ENCODE data around the gene GLMP. TPM values are rescaled to one million over a fixed set of nuclear protein-coding genes. Genes with fewer than 3 reads are reported as not detected.

Gene GLMP, protein sequence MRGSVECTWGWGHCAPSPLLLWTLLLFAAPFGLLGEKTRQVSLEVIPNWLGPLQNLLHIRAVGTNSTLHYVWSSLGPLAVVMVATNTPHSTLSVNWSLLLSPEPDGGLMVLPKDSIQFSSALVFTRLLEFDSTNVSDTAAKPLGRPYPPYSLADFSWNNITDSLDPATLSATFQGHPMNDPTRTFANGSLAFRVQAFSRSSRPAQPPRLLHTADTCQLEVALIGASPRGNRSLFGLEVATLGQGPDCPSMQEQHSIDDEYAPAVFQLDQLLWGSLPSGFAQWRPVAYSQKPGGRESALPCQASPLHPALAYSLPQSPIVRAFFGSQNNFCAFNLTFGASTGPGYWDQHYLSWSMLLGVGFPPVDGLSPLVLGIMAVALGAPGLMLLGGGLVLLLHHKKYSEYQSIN
- total RNA-seq: 105 and 123 TPM in 2 replicates

DNA sequence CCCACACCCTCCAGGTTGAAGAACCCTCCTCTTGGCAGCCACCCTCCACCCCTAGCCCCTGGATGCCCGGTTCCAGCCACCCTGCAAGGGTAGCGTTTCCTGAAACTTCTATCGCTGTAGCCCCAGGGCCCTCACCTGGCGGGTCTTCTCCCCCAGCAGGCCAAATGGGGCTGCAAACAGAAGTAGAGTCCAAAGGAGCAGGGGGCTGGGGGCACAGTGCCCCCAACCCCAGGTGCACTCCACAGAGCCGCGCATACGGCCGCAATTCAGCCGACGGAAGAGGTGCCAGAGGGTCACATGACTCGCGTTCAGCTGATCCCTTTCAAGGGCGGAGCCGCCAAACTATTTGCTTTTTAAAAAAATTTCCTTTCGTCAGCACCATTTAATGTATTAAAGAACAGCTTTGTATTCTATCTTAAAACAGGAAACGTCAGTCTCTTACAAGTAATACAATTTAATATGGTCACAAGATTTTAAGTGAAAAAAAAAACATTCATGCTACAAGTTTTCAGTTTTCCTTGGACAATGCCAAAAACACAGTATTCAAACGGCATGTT, at the start of gene GLMP:
GLMP (minus strand) TSS at position 289 of the 557 bp plus-strand sequence; CDS start at position 255, 34 bp downstream.

DNA sequence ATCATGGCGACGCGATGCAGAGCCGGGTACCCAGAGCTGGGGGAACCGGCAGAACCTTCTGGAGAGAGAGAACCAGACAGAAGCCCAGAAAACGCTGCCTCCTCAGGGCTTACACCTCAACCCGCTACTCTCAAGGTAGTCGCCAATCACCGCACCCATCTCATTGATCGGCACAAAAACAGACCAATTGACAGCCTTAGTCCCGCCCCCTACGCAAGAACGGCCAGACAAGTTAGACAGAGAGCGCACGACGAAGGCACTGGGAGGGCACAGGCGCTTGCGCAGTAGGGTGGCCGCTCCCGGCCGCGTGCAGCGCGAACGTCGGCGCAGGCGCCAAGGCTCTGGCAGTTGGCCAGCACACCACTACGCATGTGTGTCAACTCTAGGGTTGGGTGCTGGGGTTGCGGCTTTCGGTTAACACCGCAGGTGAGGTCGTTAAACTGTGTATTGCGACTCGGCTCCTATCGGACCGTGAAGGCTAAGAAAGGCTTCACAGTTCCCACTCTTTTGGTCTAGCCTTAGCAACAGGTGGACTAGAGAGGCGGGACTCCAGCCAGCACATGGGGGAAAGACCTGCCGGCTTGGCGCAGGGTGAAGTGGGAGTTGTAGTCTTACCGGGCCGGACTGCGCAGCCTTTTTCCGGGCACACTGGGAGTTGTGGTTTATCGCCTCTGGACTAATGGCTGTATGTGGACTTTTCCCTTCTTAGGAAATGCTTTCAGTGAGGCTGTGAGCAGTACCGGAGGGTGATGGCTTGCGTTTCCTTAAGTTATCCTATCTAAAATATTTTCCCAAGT, 42.9 kb upstream of the GLMP start, which contains the start of the genes CCT3 and TSACC:
CCT3 (minus strand) TSS at position 113 of the 797 bp plus-strand sequence; CDS start at position 5, 108 bp downstream.
TSACC (plus strand) TSS at position 347 of the 797 bp plus-strand sequence. CDS start 1,232 bp downstream, outside the sequence.

DNA sequence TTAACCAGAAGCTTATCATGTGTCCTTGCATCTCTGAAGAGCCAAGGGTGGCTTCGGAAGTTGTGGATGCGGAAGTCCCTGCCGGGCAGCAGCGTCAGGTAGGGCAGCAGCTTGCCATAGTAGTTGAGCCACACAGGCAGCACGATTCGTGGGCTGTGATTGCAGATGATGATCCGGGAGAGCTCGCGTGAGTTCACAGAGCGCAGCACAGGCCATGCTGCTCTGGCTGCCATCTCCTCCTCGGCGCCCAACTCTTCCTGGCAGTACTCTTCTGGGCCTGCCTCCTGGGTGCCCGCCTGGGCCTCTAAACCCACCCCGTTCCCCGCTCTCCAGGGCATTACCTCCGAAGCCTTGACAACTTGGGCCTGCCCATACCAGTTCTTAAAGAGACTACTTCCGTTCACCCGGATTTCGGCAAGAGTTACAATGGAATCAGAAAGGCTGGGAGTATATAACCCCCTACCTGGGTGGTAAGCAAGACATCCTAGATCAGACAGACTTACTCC, 3.4 kb upstream of the GLMP start, which contains the start of gene VHLL:
VHLL (minus strand) TSS at position 456 of the 506 bp plus-strand sequence; CDS start at position 338, 118 bp downstream.

DNA sequence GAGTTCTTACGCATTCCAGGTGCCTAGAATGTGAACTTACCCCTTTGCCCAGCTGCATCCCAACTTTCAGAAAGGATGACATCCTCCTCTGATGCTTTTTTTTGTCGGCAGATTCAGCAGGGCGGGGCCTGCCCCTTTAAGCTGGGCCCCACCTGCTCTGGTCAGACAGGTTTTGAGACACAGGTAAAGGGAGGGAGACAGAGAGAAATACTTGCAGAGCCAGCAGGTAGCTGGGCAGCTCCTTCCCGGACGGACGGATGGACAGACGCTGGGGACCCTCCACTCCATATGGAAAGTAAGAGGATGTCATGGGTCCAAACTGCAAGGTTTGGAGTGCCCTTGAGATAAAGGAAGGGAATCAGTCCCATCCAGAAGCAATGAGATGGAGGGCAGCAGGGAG, 11.4 kb downstream of the GLMP start, which contains the start of gene TMEM79:
TMEM79 (plus strand) TSS at position 214 of the 400 bp plus-strand sequence. CDS start 902 bp downstream, outside the sequence.

DNA sequence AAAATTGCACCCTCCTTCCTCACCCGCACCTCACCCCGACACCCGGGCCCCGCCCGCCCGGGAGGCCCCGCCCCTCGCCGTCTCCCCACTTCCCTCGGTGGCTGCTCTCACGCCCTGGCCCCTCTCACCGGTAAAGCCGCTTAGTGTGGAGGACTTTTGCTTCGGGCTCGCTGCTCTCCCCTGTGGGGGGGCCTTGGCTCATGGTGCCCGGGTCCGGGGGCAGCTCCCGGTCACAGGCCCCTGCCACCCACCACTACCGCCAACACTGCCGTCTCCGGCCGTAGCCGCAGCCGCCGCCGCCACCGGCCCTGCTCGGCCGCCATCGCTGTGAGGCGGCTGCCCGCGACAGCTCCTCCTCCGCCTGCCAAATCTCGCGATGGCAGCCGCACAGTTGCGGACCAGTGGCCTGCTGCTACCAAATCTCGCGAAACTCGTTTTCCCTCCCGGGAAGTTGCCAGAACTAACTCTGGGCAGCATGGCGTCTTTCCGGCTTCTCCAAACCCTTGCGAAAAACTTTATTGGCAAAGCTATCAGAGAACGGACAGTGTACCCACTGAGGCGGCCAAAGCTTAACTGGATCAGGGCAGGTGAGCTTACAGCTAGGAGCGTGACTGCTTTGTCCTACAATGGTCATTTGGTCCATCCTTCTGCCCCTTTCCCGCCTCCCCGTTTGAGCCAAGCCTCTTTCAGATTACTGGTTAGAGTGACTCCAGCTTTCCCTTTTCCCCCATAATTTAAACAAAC, 12.8 kb downstream of the GLMP start, which contains the start of gene SMG5:
SMG5 (minus strand) TSS at position 347 of the 744 bp plus-strand sequence; CDS start at position 202, 145 bp downstream.

DNA sequence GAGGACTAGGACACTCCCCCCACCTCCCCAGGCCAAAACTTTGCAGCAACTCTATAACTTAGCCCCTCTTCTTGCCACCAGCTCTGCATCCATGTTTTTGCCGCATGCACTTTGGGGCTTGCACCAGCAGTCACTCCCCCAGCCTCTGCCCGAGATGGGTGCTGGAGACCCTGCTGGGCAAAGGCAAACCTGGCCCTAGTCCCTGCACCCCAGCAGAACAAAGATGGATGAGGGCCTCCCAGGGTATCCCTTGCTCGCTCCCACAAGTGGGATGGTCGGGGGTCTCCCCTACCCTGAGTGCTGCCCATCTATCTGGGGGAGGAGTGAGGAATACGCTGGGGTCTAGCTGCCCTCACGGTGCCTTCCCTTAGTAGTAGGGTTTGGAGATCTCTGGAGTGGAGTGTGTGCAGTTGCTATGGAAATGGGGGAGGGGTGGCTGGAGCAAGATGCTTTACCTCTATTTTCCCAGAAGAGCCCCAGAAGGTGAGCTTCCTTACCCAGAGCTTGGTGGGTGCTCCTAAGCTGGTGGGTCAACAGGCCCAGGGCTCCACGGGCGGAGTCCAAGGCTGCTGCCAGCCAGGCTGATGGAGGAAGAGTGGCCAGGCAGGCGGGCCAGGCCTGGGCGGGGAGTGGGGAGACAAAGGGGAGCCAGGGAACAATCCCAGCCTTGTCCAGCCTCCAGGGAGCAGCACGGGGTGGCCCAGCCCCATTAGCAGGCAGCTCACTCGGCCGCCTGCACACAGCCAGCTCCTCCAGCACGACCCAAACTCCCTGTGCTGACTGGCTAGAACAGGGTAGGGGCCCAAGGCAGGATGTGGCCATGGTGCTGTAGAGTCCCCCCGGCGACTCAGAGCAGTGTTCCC, 47.8 kb downstream of the GLMP start, which contains the start of gene PAQR6:
PAQR6 (minus strand) TSS at position 597 of the 863 bp plus-strand sequence. CDS start 1,325 bp downstream, outside the sequence.

Other genes with a start within 250 kb of the GLMP start
- gene UBQLN4, start 241.9 kb downstream of the GLMP start, total RNA-seq: 30.1 and 30.8 TPM in 2 replicates
- gene LAMTOR2, start 240.9 kb downstream of the GLMP start, total RNA-seq: 93.0 and 94.1 TPM in 2 replicates
- gene RAB25, start 234.5 kb downstream of the GLMP start, total RNA-seq: not detected in 2 replicates
- 1.8 and 2.8 TPM in 2 replicates for gene MEX3A, start 213.2 kb downstream of the GLMP start, total RNA-seq
- gene LMNA, start 181.0 kb downstream of the GLMP start, total RNA-seq: 1,062 and 1,120 TPM in 2 replicates
- gene SEMA4A, start 142.1 kb downstream of the GLMP start, total RNA-seq: 0.49 and 1.1 TPM in 2 replicates
- 15.1 and 17.5 TPM in 2 replicates for gene SLC25A44, start 101.6 kb downstream of the GLMP start, total RNA-seq
- 102 and 103 TPM in 2 replicates for gene PMF1, start 82.7 kb downstream of the GLMP start, total RNA-seq
- not detected in 2 replicates for gene BGLAP, start 53.5 kb downstream of the GLMP start, total RNA-seq
- gene PAQR6, start 47.6 kb downstream of the GLMP start, total RNA-seq: 0.20 TPM in 1 of 2 replicates, not detected in the other
- 72.1 and 76.0 TPM in 2 replicates for gene SMG5, start 12.9 kb downstream of the GLMP start, total RNA-seq
- 1.6 and 2.3 TPM in 2 replicates for gene TMEM79, start 11.4 kb downstream of the GLMP start, total RNA-seq
- not detected in 2 replicates for gene VHLL, start 3.6 kb upstream of the GLMP start, total RNA-seq
- 398 and 431 TPM in 2 replicates for gene CCT3, start 42.6 kb upstream of the GLMP start, total RNA-seq
- 2.4 TPM in 1 of 2 replicates, not detected in the other for gene TSACC, start 42.8 kb upstream of the GLMP start, total RNA-seq
- not detected in 2 replicates for gene RHBG, start 73.5 kb upstream of the GLMP start, total RNA-seq
- gene MEF2D, start 205.1 kb upstream of the GLMP start, total RNA-seq: 30.1 and 32.3 TPM in 2 replicates